Ovary (tissue), 9 donors: Measurements from ENCODE around the gene TIMP2. TPM values are rescaled to one million over a fixed set of nuclear protein-coding genes. Genes with fewer than 3 reads are reported as not detected.
A peak's percentile ranks its signal among the peaks of the same experiment; 100 is the strongest.

ENCODE experiments used
- DNase-seq, 5 donors: peaks; one replicate each; pipeline ENCODE4 v3.0.0-alpha.2; 2019 to 2020
- H3K27ac ChIP-seq, 2 donors: fragments of 200-600 bp; one replicate each; pipeline versions ENCODE4 v1.5.1 to v1.8.0; 2019 to 2022
- H3K27me3 ChIP-seq: fragments of 200-600 bp; one replicate; pipeline ENCODE4 v1.8.0; 2022
- H3K36me3 ChIP-seq: fragments of 200-600 bp; sonication (generic); one replicate; pipeline ENCODE4 v1.5.1; 2019
- H3K4me1 ChIP-seq: one replicate; pipeline ENCODE4 v1.8.1; 2013; ENCODE audit warnings: mild to moderate bottlenecking, moderate library complexity; ENCODE audit not compliant: insufficient read depth
- H3K4me3 ChIP-seq: fragments of 200-600 bp; sonication (generic); one replicate; pipeline ENCODE4 v1.5.1; 2017
- H3K9me3 ChIP-seq, 2 donors: fragments of 200-600 bp in 1 of 2; sonication (generic) in 1 of 2; one replicate each; pipeline versions ENCODE4 v1.5.1 to v1.8.1; 2013 to 2019; ENCODE audit warnings: mild to moderate bottlenecking in 1 of 2, moderate library complexity in 1 of 2
- CTCF ChIP-seq, 3 donors: fragments of 450-650 bp in 2 of 3; fragments of 200-600 bp in 1 of 3; IDR thresholded peaks; one replicate each; pipeline versions ENCODE4 v1.5.1 to v1.8.0; 2016 to 2022; ENCODE audit warnings: antibody characterized with exemption in 3 of 3, mild to moderate bottlenecking in 1 of 3
- EP300 ChIP-seq: sonication (generic); formaldehyde crosslinking; IDR thresholded peaks from one replicate; pipeline ENCODE4 v1.6.1; 2017; ENCODE audit warnings: antibody characterized with exemption
- POLR2A ChIP-seq: fragments of 450-650 bp; IDR thresholded peaks from one replicate; pipeline ENCODE4 v1.6.1; 2017; ENCODE audit warnings: antibody characterized with exemption, mild to moderate bottlenecking, moderate library complexity
- whole genome bisulfite sequencing, 3 donors: extraction: QIAGEN DNeasy Blood & Tissue Kit in 1 of 3; methylation state at CpG; one replicate each; pipeline versions ENCODE4 v1.1.5 to v1.1.7; 2013 to 2017; 5-methylcytosine and 5-hydroxymethylcytosine counted together
- intact Hi-C, 4 donors: fragments of 100-400 bp; cut with DNase I; formaldehyde crosslinking; loops; one replicate each; pipeline versions ENCODE4 v1.11.0 to v1.15.1; 2022 to 2023
- polyA plus RNA-seq, 2 donors: library from polyadenylated mRNA; stranded (reverse); fragments of 200-250 nt in 1 of 2; fragments of 350-450 nt in 1 of 2; fragmentation: Illumina TruSeq in 1 of 2; extraction: RNeasy Lipid Tissue Mini Kit (QIAGEN cat#74804) in 1 of 2; gene quantifications; one replicate each; pipeline ENCODE4 v1.2.3, GENCODE V29; 2013 to 2014
- total RNA-seq, 7 donors: library from RNA; depleted of rRNA in 2 of 7; stranded (reverse); fragments of >200 nt in 2 of 7; fragmentation: NEBNext Ultra II Directional in 3 of 7; extraction: Animal tissue kit (Norgen Biotek cat#: 25700) in 3 of 7; gene quantifications; one replicate each; pipeline versions ENCODE4 v1.1.0 to v1.2.4, GENCODE V29; 2016 to 2023
- donor health status: DM: no; HTN: no; CAD: no; lungs with moderate emphysema.
- donor health status: DM: no; HTN: no; CAD: no.
- donor health status: Bipolar disorder and iron deficiency.
- donor health status: DM: yes; HTN: yes; CAD: no.
- donor health status: DM: no; HTN: no; CAD: no.
- donor health status: DM: yes; HTN: yes; CAD: no.

The TIMP2 gene
- total and polyA plus RNA-seq, 9 donors = 221 to 1,422 (median 693) TPM

- H3K9me3 ChIP-seq = no peaks in the 10 kb centered on the region
- no peaks in the 10 kb centered on the region for H3K36me3 ChIP-seq
- H3K4me3 ChIP-seq = no peak overlapping the region
- DNase-seq = no peak
- H3K27ac ChIP-seq = no peak overlapping the region
- no peaks in the 10 kb centered on the region for H3K27me3 ChIP-seq
- WGBS, 3 donors = 88 to 90% (median 89%) methylated on average over 21 of the region's 21 CpGs
- peaks cover 11% of the 10 kb centered on the region for H3K4me1 ChIP-seq
- intact Hi-C loops = loop anchor here in 1 of 4 donors (2.0 kb wide), 1 partner anchor 43 kb away; the partner anchor contains the start of gene TIMP2
- TF ChIP-seq POLR2A = no peak
- no peak for TF ChIP-seq EP300
- no peak for TF ChIP-seq CTCF (IDR thresholded peaks at IDR 0.05)
Observed at GRCh38 chr17:78967782-78968362, 42.7 kb upstream of the TIMP2 start.

- WGBS, 3 donors = 60 to 72% (median 71%) methylated on average over 19 to 23 of the region's 23 CpGs
- no peaks in the 10 kb centered on the region for H3K27me3 ChIP-seq
- H3K27ac ChIP-seq = no peak overlapping the region
- H3K4me3 ChIP-seq = no peak overlapping the region
- TF ChIP-seq POLR2A (no peak), CTCF (IDR thresholded peaks at IDR 0.05) (no peak), EP300 (no peak)
- H3K9me3 ChIP-seq = no peaks in the 10 kb centered on the region
- H3K4me1 ChIP-seq = peaks cover 11% of the 10 kb centered on the region
- DNase-seq = peak in 1 of 5 donors; percentile 46
- no peaks in the 10 kb centered on the region for H3K36me3 ChIP-seq
- intact Hi-C loops = loop anchor here in 1 of 4 donors (2.0 kb wide), 1 partner anchor 42 kb away; the partner anchor contains the start of gene TIMP2
Observed at GRCh38 chr17:78966910-78967600, 41.9 kb upstream of the TIMP2 start.

GRCh38 chr17:78966123-78966813 lies 41.1 kb upstream of the TIMP2 start:
- DNase-seq = peak; percentile 53 to 70 (median 59)
- Histone ChIP-seq H3K36me3 (no peaks in the 10 kb centered on the region), H3K4me1 (peaks cover 11% of the 10 kb centered on the region), H3K4me3 (no peak overlapping the region), H3K27me3 (no peaks in the 10 kb centered on the region), H3K27ac (peak overlapping the region in 1 of 2 donors; percentile 58), H3K9me3 (no peaks in the 10 kb centered on the region)
- intact Hi-C loops = loop anchor here in 1 of 4 donors (2.0 kb wide), 1 partner anchor 41 kb away; the partner anchor contains the start of gene TIMP2
- WGBS, 3 donors = 35 to 57% (median 36%) methylated on average over 26 of the region's 26 CpGs
- no peak for TF ChIP-seq CTCF (IDR thresholded peaks at IDR 0.05)
- TF ChIP-seq POLR2A = no peak
- no peak for TF ChIP-seq EP300

GRCh38 chr17:78965491-78965924 lies 40.3 kb upstream of the TIMP2 start:
- Histone ChIP-seq H3K9me3 (no peaks in the 10 kb centered on the region), H3K27me3 (no peaks in the 10 kb centered on the region), H3K4me3 (no peak overlapping the region), H3K36me3 (no peaks in the 10 kb centered on the region), H3K27ac (peak overlapping the region in 1 of 2 donors; percentile 29), H3K4me1 (peaks cover 11% of the 10 kb centered on the region)
- DNase-seq = peak in 4 of 5 donors; percentile 52 to 67 (median 64)
- intact Hi-C loops = no loop called here
- 21 to 31% (median 30%) methylated on average over 8 of the region's 8 CpGs for WGBS, 3 donors
- TF ChIP-seq CTCF (IDR thresholded peaks at IDR 0.05) (no peak), EP300 (no peak), POLR2A (no peak)
